Urothelium cell line (cell line): ENCODE measurements around the gene RSPO1.
"Not testable (repeated sequence)": the region's sequence is repeated elsewhere in the genome, so short reads cannot be mapped to it uniquely, and the experiment has no call there.

Source experiments
- DNase-seq: peaks from one replicate; pipeline ENCODE4 v3.0.0; 2011; ENCODE audit warnings: low spot score, mixed read lengths
- FAIRE-seq: peaks from 2 replicates; lab custom pipeline; 2011; peaks lifted over from hg19 to GRCh38; lab: Jason Lieb, UNC

Gene RSPO1

GRCh38 chr1:37622131-37622530, 12.6 kb downstream of the RSPO1 start:
- FAIRE-seq (no peak), DNase-seq (no peak)

- FAIRE-seq = no peak
- no peak for DNase-seq
These were observed 13.3 kb downstream of the RSPO1 start for GRCh38 chr1:37621326-37621870.

- FAIRE-seq = no peak
These were observed 14.0 kb downstream of the RSPO1 start for GRCh38 chr1:37620707-37621106.

DNA sequence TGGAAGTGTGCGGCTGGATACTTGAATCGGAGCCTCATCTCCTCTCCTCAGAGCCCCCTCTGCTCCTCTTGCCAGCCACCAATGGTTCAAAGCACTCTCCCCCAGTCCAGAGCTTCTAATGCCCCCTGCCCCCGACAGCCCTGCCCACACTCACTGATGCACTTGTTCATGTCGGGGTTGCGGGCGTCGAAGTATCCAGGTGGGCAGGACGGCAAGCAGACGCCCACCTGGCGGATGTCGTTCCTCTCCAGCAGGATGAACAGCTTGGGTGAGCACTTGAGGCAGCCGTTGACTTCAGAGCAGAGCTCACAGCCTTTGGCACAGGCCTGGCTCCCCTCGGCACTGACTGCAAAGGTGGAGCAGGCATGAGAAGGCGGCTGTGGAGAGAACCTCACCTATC, 18.4 kb downstream of the RSPO1 start:
- FAIRE-seq (no peak), DNase-seq (no peak)

More at GRCh38 chr1:37620707-37621106, 14.0 kb downstream of the RSPO1 start:
- DNase-seq = no peak

DNA sequence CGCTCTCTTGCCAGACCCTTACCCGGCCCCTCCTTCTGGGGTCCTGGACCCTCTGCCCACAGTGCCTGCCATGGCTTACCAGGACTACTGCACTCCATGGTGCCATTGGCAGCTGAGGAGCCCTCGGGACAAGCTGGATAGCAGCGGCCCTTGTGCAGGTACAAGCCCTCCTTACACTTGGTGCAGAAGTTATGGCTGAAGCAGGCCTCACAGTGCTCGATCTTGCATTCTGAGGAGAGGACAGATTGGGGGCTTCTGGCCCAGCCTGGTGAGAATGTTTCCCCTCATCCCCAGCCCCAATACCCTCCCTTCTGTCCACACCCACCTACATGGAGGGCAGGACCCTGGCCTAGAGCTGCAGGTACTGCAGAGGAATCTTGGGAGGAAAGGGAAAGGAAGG, 20.6 kb downstream of the RSPO1 start:
- DNase-seq (no peak), FAIRE-seq (no peak)

- FAIRE-seq (no peak), DNase-seq (no peak)
These were observed 22.5 kb downstream of the RSPO1 start for GRCh38 chr1:37612186-37612585.

DNA sequence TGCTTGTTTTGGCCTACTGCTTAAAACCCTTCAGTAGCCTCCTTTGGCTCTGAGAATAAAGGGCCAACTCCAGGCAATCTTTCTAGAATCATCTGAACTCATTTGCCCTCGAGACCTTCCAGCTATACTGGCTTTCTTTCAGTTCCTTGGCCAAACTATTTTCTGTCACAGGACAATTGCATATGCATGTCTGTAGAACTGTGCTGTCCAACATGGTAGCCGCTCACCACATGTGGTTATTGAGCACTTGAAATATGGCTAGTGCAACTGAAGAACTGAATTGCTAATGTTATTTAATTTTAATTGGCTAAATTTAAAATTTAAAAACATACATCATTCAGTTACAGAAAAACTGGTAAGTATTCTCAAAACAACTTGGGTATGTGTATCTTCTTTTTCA, 24.7 kb downstream of the RSPO1 start:
- no peak for FAIRE-seq
- no peak for DNase-seq

DNA sequence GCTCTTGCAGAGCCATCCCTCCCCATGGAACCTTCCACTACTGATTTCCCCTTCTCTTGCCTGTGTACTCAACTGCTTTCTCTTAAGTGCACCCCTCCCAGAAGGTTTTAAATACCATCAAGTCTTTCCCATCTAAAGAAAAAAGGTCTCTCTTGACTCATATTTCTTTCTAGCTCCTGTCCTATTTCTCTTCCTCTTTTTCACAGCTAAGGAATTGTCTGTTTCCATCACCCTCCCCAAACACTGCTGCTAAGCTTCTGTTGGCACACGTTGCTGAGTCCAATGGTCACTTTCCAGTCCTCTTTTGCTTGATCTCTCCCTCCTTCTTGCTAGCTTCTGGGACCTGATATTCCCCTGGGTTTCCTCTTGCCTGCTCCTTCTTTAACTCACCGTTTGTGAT, 25.7 kb downstream of the RSPO1 start:
- DNase-seq = no peak
- no peak for FAIRE-seq

- no peak for FAIRE-seq
- no peak for DNase-seq
These were observed 28.0 kb downstream of the RSPO1 start for GRCh38 chr1:37606481-37607263.

DNA sequence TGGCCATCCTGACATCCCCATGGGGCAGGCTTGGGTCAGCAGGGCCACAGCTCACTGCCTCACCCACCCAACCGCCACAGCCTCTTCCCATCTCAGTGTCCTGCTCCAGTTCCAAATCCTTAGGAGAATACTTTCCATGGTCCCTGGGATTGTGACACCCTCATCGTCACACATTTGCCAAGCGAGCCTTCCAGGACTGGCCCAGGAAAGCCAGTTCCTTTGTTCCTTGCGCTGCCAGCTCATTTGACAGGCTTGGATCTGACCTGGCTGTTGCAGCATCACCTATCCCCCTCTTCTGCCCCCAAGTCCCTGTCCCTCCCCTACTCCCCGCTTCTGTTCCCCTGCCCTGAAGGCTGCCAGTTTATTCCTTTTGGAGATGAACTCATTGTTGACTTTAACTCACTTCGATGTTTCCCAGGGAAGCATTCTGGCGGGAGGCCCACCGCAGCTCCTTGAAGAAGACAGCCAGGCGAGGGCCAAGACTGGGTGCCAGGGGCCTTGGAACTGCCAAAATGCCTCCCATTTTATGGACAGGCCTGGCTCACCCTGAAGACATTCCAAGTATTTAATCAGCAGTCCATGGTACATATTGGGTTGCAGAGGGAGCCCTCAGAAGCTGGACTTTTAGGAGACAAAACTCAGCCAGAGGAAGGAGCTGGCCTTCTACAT, 28.8 kb downstream of the RSPO1 start:
- DNase-seq (no peak), FAIRE-seq (no peak)

- FAIRE-seq = no peak
- DNase-seq = no peak
These were observed 29.5 kb downstream of the RSPO1 start for GRCh38 chr1:37605061-37605650.

DNA sequence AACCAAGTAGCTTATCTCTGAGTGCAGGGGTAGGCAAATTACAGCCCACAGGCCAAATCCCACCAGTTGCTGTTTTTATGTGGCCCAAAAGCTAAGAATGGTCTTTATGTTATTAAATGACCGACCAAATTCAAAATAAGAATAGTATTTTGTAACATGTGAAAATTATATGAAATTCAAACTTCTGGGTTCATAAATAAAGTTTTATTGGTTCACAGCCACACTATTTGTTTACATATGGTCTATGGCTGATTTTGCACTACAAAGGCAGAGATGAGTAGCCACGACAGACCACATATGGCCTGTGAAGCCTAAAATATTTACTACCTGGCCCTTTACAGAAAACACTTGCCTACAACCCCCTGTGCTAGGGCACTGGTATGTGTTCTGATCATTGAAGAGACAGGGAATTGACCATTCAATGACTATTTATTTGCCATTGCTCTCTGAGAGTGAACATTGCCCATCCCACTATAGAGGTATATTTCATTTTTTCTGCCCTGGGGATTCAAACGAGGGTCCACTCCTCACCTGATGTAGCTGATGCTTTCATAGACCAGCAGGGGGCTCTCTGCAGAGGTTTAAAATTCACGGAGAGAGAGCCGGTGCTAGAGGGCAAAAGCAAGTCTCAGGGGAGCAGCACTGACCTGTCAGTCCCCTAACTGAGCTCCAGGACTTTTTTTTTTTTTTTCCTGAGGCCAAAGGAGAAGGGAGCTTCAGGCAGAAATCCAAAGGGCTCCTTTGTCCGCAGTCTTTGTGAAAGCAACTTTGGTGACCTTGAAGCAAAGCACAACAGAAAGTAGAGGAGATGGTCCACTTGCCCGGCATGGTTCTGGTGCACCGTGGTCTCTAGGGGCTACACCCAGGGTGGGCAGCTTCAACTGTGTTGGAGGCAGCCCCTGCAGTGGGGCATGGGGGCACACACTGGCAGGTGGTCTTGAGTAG, 31.7 kb downstream of the RSPO1 start:
- no peak for FAIRE-seq
- DNase-seq = peak; percentile 61

GRCh38 chr1:37601441-37601840, 33.3 kb downstream of the RSPO1 start:
- FAIRE-seq (no peak), DNase-seq (no peak)

- DNase-seq (no peak), FAIRE-seq (no peak)
These were observed 34.8 kb downstream of the RSPO1 start for GRCh38 chr1:37599940-37600339.

- no peak for DNase-seq
- no peak for FAIRE-seq
These were observed 38.5 kb downstream of the RSPO1 start for GRCh38 chr1:37596182-37596667.

- FAIRE-seq = peak; percentile 82
- peak; percentile 99 for DNase-seq
These were observed 39.1 kb downstream of the RSPO1 start, which contains the start of gene GNL2 for GRCh38 chr1:37595440-37596181. Gene GNL2, minus strand, starts transcription at chr1:37595937. Its CDS starts 115 bp downstream, at chr1:37595822.

DNA sequence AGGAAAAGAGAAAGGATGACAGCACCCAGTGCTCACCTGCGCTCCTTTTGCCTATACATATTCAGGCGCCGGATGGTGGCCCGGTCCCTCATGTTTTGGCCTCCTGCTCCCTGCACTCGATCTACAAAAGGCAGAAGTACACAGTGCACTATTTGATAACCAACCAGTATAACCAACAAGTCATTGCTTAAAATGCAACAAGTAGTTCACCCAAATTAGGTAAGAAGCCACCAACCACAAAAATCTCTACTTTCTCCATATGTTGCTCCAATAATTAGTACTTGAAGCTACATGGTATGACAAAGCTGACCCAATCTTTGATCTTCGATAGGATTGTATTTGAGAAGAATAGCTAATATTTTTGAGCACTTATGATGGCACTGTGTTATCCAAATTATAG, 41.0 kb downstream of the RSPO1 start:
- DNase-seq (no peak), FAIRE-seq (no peak)

DNA sequence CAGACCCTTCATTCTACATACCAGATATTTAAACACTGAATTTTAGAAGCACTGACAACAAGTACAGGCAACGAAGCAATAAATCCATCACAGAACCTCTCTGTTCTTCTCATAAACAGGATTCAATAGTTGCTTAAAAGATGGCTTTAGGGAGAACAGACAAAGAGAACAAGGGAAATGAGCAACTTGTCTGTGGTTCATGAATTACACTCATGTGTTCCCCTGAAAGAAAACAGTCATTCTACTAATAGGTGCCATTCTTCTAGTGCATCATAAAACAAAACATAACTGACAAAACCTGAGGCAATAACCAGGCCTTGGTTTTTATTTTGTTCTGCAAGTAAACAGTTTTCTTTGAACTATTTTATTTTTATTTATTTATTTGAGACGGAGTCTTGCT, 45.8 kb downstream of the RSPO1 start:
- DNase-seq = no peak
- no peak for FAIRE-seq

DNA sequence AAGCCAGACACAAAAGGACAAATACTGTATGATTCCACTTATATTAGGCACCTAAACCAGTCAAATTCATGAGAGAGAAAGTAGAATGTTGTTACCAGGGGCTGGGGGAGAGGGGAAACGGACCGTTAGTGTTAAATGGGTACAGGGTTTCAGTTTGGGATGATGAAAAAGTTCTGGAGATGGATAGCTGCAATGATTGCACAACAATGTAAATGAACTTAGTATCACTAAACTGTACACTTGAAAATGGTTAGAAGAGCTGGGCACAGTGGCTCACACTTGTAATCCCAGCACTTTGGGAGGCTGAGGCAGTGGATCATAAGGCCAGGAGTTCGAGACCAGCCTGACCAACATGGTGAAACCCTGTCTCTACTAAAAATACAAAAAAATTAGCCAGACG, 50.1 kb downstream of the RSPO1 start:
- not testable (repeated sequence) for DNase-seq

DNA sequence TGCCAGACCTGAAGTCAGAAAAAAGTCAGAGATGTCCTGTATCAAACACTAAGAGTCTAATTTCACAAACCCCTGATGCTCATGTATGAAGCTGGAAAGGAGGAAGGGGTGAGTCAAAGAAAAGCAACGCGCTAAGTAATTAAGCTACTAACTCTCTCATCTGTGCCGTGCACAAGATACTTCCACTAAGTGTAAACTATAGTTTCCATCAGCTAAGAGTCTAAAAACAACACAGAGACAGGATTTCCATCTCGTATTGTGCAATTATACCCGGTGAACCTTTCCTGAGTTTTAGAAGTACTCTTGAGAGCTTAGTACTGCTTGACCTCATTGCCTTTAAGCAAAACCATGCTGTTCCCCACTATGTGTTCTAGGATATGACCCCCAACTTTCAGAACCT, 59.0 kb downstream of the RSPO1 start:
- FAIRE-seq (no peak), DNase-seq (no peak)

More for the DNA sequence above, 50.1 kb downstream of the RSPO1 start:
- FAIRE-seq = not testable (repeated sequence)
